ENCODE data around the gene MRPL34. TPM values are rescaled to one million over a fixed set of nuclear protein-coding genes. Genes with fewer than 3 reads are reported as not detected.

MRPL34 gene
- total RNA-seq, 2 experiments from 2014 or later: 28.4 to 28.7 TPM

DNA sequence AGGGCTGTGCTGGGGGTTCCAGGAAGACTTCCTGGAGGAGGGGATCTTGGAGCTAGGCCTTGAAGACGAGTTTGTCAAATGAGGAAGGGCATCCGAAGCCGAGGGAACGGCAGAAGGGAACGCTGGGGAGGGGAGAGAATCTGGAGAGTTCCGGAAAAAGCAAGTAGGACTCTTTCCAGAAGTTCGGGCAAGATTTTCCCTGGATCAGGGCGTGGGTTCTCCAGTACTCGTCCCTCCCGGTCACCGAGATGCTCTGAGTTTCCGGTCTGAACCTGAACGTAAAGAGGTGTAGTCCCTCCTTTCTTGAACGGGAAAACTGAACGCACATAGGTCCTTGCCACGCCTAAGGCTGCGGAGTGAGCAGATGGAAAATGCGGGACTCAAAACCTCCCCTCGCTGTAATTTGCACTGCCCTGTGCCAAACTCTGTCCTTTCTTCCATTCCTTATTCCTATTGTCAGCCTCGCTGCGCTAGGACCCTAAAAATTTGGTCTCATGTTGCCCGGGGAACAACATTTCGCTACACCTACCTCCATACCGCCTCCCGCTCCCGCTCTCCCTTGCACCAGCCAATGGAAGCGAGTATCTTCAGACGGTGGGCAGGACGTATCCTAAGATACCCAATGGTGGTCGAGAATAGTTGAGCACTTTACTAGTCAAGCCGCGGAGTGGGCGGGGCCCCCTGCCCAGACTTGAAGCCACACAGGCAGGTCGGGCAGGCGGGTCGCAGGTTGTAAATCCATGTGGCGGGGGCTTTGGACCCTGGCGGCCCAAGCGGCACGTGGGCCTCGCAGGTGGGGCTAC lies 31.4 kb downstream of the MRPL34 start, which contains the start of gene GTPBP3:
Gene GTPBP3 (plus strand): TSS at position 682 of the 803 bp plus-strand sequence. CDS start 59 bp downstream, at position 741.
- CTCF ChIA-PET: interaction anchor here (0.6 to 2.5 kb wide), 2 partner anchors 8 to 44 kb away, joined by 4 to 8 read pairs; no protein-coding TSS in a partner anchor
- peaks cover 36% of the 10 kb centered on the region for H3K4me1 Mint-ChIP-seq (ENCODE audit: low read depth)
- Histone ChIP-seq H3K36me3 (ENCODE audit: insufficient read depth, low read length) (peaks cover 9% of the 10 kb centered on the region), H3K9me3 (ENCODE audit: control insufficient read depth in 1 of 2, insufficient read depth in 1 of 2, low read length in 2 of 2) (no peaks in the 10 kb centered on the region), H3K4me1 (ENCODE audit: insufficient read depth, low read length) (peaks cover 54% of the 10 kb centered on the region), H3K27me3 (ENCODE audit: control insufficient read depth in 1 of 2, insufficient read depth in 2 of 2, low read length in 2 of 2) (no peaks in the 10 kb centered on the region), H3K27ac (ENCODE audit: low read depth in 1 of 2, low read length in 2 of 2) (peak within 1 kb of the TSS; percentile 73 to 79), H3K4me3 (ENCODE audit: low read length) (peak within 1 kb of the TSS; percentile 71)
- peak within 1 kb of the TSS; percentile 86 for H3K27ac Mint-ChIP-seq
- ATAC-seq (ENCODE audit: poor library complexity): peak; percentile 89
- no peaks in the 10 kb centered on the region for H3K27me3 Mint-ChIP-seq
- TF ChIP-seq, protein P1, sequence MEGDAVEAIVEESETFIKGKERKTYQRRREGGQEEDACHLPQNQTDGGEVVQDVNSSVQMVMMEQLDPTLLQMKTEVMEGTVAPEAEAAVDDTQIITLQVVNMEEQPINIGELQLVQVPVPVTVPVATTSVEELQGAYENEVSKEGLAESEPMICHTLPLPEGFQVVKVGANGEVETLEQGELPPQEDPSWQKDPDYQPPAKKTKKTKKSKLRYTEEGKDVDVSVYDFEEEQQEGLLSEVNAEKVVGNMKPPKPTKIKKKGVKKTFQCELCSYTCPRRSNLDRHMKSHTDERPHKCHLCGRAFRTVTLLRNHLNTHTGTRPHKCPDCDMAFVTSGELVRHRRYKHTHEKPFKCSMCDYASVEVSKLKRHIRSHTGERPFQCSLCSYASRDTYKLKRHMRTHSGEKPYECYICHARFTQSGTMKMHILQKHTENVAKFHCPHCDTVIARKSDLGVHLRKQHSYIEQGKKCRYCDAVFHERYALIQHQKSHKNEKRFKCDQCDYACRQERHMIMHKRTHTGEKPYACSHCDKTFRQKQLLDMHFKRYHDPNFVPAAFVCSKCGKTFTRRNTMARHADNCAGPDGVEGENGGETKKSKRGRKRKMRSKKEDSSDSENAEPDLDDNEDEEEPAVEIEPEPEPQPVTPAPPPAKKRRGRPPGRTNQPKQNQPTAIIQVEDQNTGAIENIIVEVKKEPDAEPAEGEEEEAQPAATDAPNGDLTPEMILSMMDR (IDR thresholded peaks at IDR 0.05): no peak
- POLR2A ChIA-PET: interaction anchor here (0.8 to 4.0 kb wide), 5 partner anchors 9 to 175 kb away, joined by 3 to 31 read pairs (median 5); partner anchors contain the start of genes BABAM1, DDA1, MVB12A and PGLS
- peak within 1 kb of the TSS; percentile 93 for H3K4me3 Mint-ChIP-seq
- no peaks in the 10 kb centered on the region for H3K9me3 Mint-ChIP-seq
- intact Hi-C loops (cut with DNase I, micrococcal nuclease): loop anchor here (1.0 to 5.0 kb wide), 5 partner anchors 28 to 122 kb away; partner anchors contain the start of genes DDA1 (in 1 of the 2), MRPL34 (in 1 of the 2) and USE1 (in 1 of the 2)
- DNase-seq: peak; percentile 92 to 98 (median 95)
- H3K36me3 Mint-ChIP-seq (ENCODE audit: low read depth): peaks cover 21% of the 10 kb centered on the region

DNA sequence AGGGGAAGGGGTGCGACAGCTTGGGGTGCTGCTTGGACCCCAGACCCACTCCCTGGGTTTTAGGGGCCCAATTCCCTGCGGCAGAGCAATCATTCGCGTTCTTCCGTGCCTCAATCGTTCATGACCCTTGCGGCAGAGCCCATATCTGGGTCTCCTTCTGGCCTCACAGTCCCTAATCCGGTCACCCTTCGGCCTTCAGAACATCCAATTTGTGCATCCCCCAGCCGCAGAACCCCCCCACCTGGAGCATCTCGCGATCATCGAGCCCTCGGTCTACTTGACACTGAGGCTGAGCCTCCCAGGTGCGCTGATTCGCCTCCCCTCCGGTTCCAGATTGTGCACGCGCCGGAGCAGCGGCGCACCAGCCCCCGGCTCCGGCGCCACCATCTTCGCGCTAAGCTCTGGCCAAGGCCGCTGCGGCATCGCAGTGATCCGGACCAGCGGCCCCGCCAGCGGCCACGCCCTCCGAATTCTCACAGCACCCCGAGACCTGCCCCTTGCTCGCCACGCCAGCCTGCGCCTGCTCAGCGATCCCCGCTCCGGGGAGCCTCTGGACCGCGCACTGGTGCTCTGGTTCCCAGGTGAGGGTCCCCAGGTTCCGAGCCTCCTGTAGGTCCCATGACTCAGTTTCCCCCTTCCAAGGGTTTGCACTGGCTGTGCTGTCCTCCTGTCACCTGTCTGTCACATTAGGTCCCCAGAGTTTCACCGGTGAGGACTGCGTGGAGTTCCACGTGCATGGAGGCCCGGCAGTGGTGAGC lies 32.2 kb downstream of the MRPL34 start:
- peak; percentile 7 for ATAC-seq (ENCODE audit: poor library complexity)
- CTCF ChIA-PET: interaction anchor here (1.1 kb wide), 1 partner anchor 32 kb away, joined by 3 read pairs; the partner anchor contains the start of gene MRPL34

More for the DNA sequence above, 32.2 kb downstream of the MRPL34 start:
- H3K4me1 Mint-ChIP-seq (ENCODE audit: low read depth): peaks cover 33% of the 10 kb centered on the region
- Histone ChIP-seq H3K36me3 (ENCODE audit: insufficient read depth, low read length) (peaks cover 9% of the 10 kb centered on the region), H3K27ac (ENCODE audit: low read depth in 1 of 2, low read length in 2 of 2) (peak overlapping the region; percentile 11 to 73), H3K27me3 (ENCODE audit: control insufficient read depth in 1 of 2, insufficient read depth in 2 of 2, low read length in 2 of 2) (no peaks in the 10 kb centered on the region), H3K4me1 (ENCODE audit: insufficient read depth, low read length) (peaks cover 49% of the 10 kb centered on the region), H3K9me3 (ENCODE audit: control insufficient read depth in 1 of 2, insufficient read depth in 1 of 2, low read length in 2 of 2) (no peaks in the 10 kb centered on the region), H3K4me3 (ENCODE audit: low read length) (peak overlapping the region; percentile 71)
- H3K27ac Mint-ChIP-seq: peak overlapping the region; percentile 86
- TF ChIP-seq, protein P1 (IDR thresholded peaks at IDR 0.05): no peak
- H3K36me3 Mint-ChIP-seq (ENCODE audit: low read depth): peaks cover 21% of the 10 kb centered on the region
- no peaks in the 10 kb centered on the region for H3K27me3 Mint-ChIP-seq
- POLR2A ChIA-PET: interaction anchor here (1.5 to 1.8 kb wide), 2 partner anchors 82 to 174 kb away, joined by 3 to 7 read pairs; partner anchors contain the start of genes MVB12A and PGLS
- no peaks in the 10 kb centered on the region for H3K9me3 Mint-ChIP-seq
- peak overlapping the region; percentile 93 for H3K4me3 Mint-ChIP-seq
- intact Hi-C loops (cut with DNase I, micrococcal nuclease): loop anchor here (1.0 to 5.0 kb wide), 5 partner anchors 29 to 123 kb away; partner anchors contain the start of genes DDA1 (in 1 of the 2), MRPL34 (in 1 of the 2) and USE1 (in 1 of the 2)
- peak in 9 of 14 experiments; percentile 15 to 65 (median 28) for DNase-seq
